H1 (cell line): ENCODE data around the gene PRKD1. TPM values are rescaled to one million over a fixed set of nuclear protein-coding genes. Genes with fewer than 3 reads are reported as not detected.

ENCODE experiments used
- CTCF ChIA-PET: fragments of 300-600 bp; sonication (Branson Sonifier 250); formaldehyde crosslinking; loops from one replicate; lab custom pipeline; 2021; ENCODE audit not compliant: partially characterized antibody; lab: Charles Lee
- POLR2A ChIA-PET: fragments of 300-600 bp; sonication (Branson Sonifier 250); formaldehyde crosslinking; loops from one replicate; lab custom pipeline; 2021; ENCODE audit warnings: inconsistent platforms; ENCODE audit not compliant: partially characterized antibody; lab: Charles Lee
- DNase-seq, 2 experiments: peaks; one replicate each; pipeline versions ENCODE4 v3.0.0 to v3.0.0-alpha.2; 2010 to 2022; ENCODE audit warnings: low spot score in 2 of 2, low read depth in 1 of 2, mixed read lengths in 1 of 2
- FAIRE-seq: peaks from 2 replicates; lab custom pipeline; 2011; peaks lifted over from hg19 to GRCh38; lab: Jason Lieb, UNC
- H2AFZ ChIP-seq: 2 replicates; pipeline ENCODE4 v1.8.1; 2012; ENCODE audit warnings: low read length, inconsistent platforms
- H2AK5ac ChIP-seq: 2 replicates; pipeline ENCODE4 v1.6.1; 2013; ENCODE audit warnings: low read depth, low read length
- H2BK120ac ChIP-seq: replicated peaks from 2 replicates; pipeline ENCODE3; 2013; ENCODE audit warnings: low read depth, low read length, inconsistent platforms
- H2BK12ac ChIP-seq: 2 replicates; pipeline ENCODE4 v1.6.1; 2013; ENCODE audit warnings: low read depth, low read length
- H2BK15ac ChIP-seq: 2 replicates; pipeline ENCODE4 v1.6.1; 2013; ENCODE audit warnings: low read length
- H2BK20ac ChIP-seq: 2 replicates; pipeline ENCODE4 v1.6.1; 2013; ENCODE audit warnings: low read length
- H2BK5ac ChIP-seq: 2 replicates; pipeline ENCODE4 v1.6.1; 2013; ENCODE audit warnings: low read depth, low read length
- H3K14ac ChIP-seq: 2 replicates; pipeline ENCODE4 v1.6.1; 2013; ENCODE audit warnings: inconsistent platforms; ENCODE audit not compliant: insufficient read length
- H3K18ac ChIP-seq: 2 replicates; pipeline ENCODE4 v1.6.1; 2013; ENCODE audit warnings: low read length; ENCODE audit errors: extremely low read depth
- H3K23ac ChIP-seq: 2 replicates; pipeline ENCODE4 v1.6.1; 2013; ENCODE audit warnings: inconsistent platforms; ENCODE audit not compliant: insufficient read length
- H3K23me2 ChIP-seq: 2 replicates; pipeline ENCODE4 v1.6.1; 2013; ENCODE audit warnings: low read depth, low read length
- H3K27ac ChIP-seq: 2 replicates; pipeline ENCODE4 v1.6.1; 2011; ENCODE audit warnings: low read depth, low read length, inconsistent platforms
- H3K27me3 ChIP-seq, 4 experiments: replicated peaks in 1 of 4; 1 replicate in 1 of 4; 2 replicates in 3 of 4; pipeline versions ENCODE4 v1.6.1 to v1.8.1; 2011 to 2013; ENCODE audit warnings: low read length in 3 of 4, mild to moderate bottlenecking in 3 of 4, inconsistent platforms in 2 of 4, mixed read lengths in 2 of 4, moderate library complexity in 1 of 4; ENCODE audit not compliant: control insufficient read depth in 3 of 4, insufficient read depth in 3 of 4; ENCODE audit errors: extremely low read depth in 1 of 4
- H3K36me3 ChIP-seq, 4 experiments: 2 replicates each; pipeline versions ENCODE4 v1.6.1 to v1.8.1; 2011 to 2013; ENCODE audit warnings: mild to moderate bottlenecking in 4 of 4, low read length in 3 of 4, moderate library complexity in 2 of 4, control low read depth in 1 of 4, inconsistent platforms in 1 of 4; ENCODE audit not compliant: insufficient read depth in 4 of 4, control insufficient read depth in 2 of 4
- H3K4ac ChIP-seq: replicated peaks from 2 replicates; pipeline ENCODE3; 2013; ENCODE audit warnings: low read length, low read depth, mixed read lengths, inconsistent platforms; ENCODE audit not compliant: insufficient read length
- H3K4me1 ChIP-seq, 4 experiments: replicated peaks in 1 of 4; 1 replicate in 1 of 4; 2 replicates in 3 of 4; pipeline versions ENCODE4 v1.6.1 to v1.8.1; 2011 to 2013; ENCODE audit warnings: low read length in 3 of 4, inconsistent platforms in 2 of 4, mixed read lengths in 1 of 4; ENCODE audit not compliant: insufficient read depth in 4 of 4, control insufficient read depth in 3 of 4
- H3K4me2 ChIP-seq, 2 experiments: 2 replicates each; pipeline versions ENCODE4 v1.6.1 to v1.8.1; 2011 to 2013; ENCODE audit warnings: low read depth in 2 of 2, low read length in 2 of 2, control low read depth in 1 of 2, inconsistent platforms in 1 of 2, mild to moderate bottlenecking in 1 of 2; ENCODE audit not compliant: insufficient read depth in 1 of 2
- H3K4me3 ChIP-seq, 4 experiments: fragments of 200-600, 300-600 bp in 1 of 4; sonication (generic), shearing (Covaris generic), sonication (Bioruptor Twin) in 1 of 4; 2 replicates each; pipeline versions ENCODE4 v1.5.1 to v1.8.1; 2011 to 2016; ENCODE audit warnings: low read length in 4 of 4, low read depth in 3 of 4, control low read depth in 2 of 4, inconsistent platforms in 2 of 4, mild to moderate bottlenecking in 2 of 4, mixed read lengths in 1 of 4, moderate library complexity in 1 of 4; ENCODE audit not compliant: insufficient read depth in 2 of 4; ENCODE audit errors: extremely low read depth in 1 of 4
- H3K56ac ChIP-seq: replicated peaks from 2 replicates; pipeline ENCODE3; 2013; ENCODE audit warnings: low read depth, mild to moderate bottlenecking, mixed read lengths, low read length, inconsistent platforms; ENCODE audit not compliant: insufficient read length
- H3K79me1 ChIP-seq: 2 replicates; pipeline ENCODE4 v1.6.1; 2013; ENCODE audit warnings: low read depth, low read length, control low read depth
- H3K79me2 ChIP-seq, 2 experiments: 2 replicates each; pipeline versions ENCODE4 v1.6.1 to v1.8.1; 2012 to 2013; ENCODE audit warnings: low read length in 2 of 2, mild to moderate bottlenecking in 2 of 2, inconsistent platforms in 1 of 2; ENCODE audit not compliant: insufficient read depth in 2 of 2, control insufficient read depth in 1 of 2
- H3K9ac ChIP-seq, 4 experiments: replicated peaks in 1 of 4; 1 replicate in 1 of 4; 2 replicates in 3 of 4; pipeline versions ENCODE4 v1.6.1 to v1.8.1; 2011 to 2013; ENCODE audit warnings: low read depth in 3 of 4, low read length in 3 of 4, control low read depth in 2 of 4, mild to moderate bottlenecking in 2 of 4, moderate library complexity in 2 of 4, inconsistent platforms in 1 of 4; ENCODE audit errors: extremely low read depth in 1 of 4
- H3K9me3 ChIP-seq, 2 experiments: 2 replicates each; pipeline versions ENCODE4 v1.6.1 to v1.8.1; 2012 to 2013; ENCODE audit warnings: mild to moderate bottlenecking in 2 of 2, moderate library complexity in 2 of 2, control low read depth in 1 of 2, inconsistent platforms in 1 of 2, low read depth in 1 of 2, low read length in 1 of 2, mixed read lengths in 1 of 2; ENCODE audit not compliant: insufficient read depth in 2 of 2
- H4K20me1 ChIP-seq, 2 experiments: replicated peaks in 1 of 2; 2 replicates each; pipeline versions ENCODE3 to v1.8.1; 2011 to 2013; ENCODE audit warnings: inconsistent platforms in 2 of 2, low read length in 2 of 2, mild to moderate bottlenecking in 1 of 2; ENCODE audit not compliant: insufficient read depth in 2 of 2, control insufficient read depth in 1 of 2
- H4K5ac ChIP-seq: 2 replicates; pipeline ENCODE4 v1.6.1; 2013; ENCODE audit warnings: low read length, low read depth, mixed read lengths, inconsistent platforms; ENCODE audit not compliant: insufficient read length
- H4K8ac ChIP-seq: 2 replicates; pipeline ENCODE4 v1.8.0; 2013; ENCODE audit warnings: mild to moderate bottlenecking, moderate library complexity, low read length, inconsistent platforms; ENCODE audit not compliant: insufficient read depth; ENCODE audit errors: extremely low read depth
- H4K91ac ChIP-seq: replicated peaks from 2 replicates; pipeline ENCODE3; 2013; ENCODE audit warnings: low read length, mixed read lengths, inconsistent platforms; ENCODE audit not compliant: insufficient read length
- FOSL1 ChIP-seq: IDR thresholded peaks from 2 replicates; pipeline ENCODE4 v1.6.1; 2011; ENCODE audit warnings: mild to moderate bottlenecking, low read depth, low read length, moderate library complexity; ENCODE audit not compliant: insufficient read depth
- HDAC2 ChIP-seq, 2 experiments: fragments of 300-600 bp in 1 of 2; sonication (generic) in 1 of 2; IDR thresholded peaks; 2 replicates each; pipeline ENCODE4 v1.6.1; 2011 to 2012; ENCODE audit warnings: low read depth in 2 of 2, low read length in 2 of 2, mild to moderate bottlenecking in 2 of 2, moderate library complexity in 2 of 2, borderline replicate concordance in 1 of 2, inconsistent platforms in 1 of 2
- KDM4A ChIP-seq: IDR thresholded peaks from one replicate; pipeline ENCODE4 v1.7.1; 2012; ENCODE audit warnings: low read depth, mild to moderate bottlenecking, moderate library complexity, low read length, inconsistent platforms; ENCODE audit not compliant: severe bottlenecking
- PHF8 ChIP-seq: fragments of 200-600 bp; sonication (generic); conservative IDR thresholded peaks from 2 replicates; pipeline ENCODE4 v1.7.1; 2012; ENCODE audit warnings: low read depth, mild to moderate bottlenecking, inconsistent platforms, low read length, moderate library complexity
- SIRT6 ChIP-seq: IDR thresholded peaks from one replicate; pipeline ENCODE4 v1.7.1; 2012; ENCODE audit warnings: low read length, inconsistent platforms
- polyA plus RNA-seq, 7 experiments: library from polyadenylated mRNA; depleted of rRNA in 3 of 7; stranded (reverse) in 5 of 7; unstranded in 2 of 7; fragments of >200 nt in 5 of 7; fragments of 200-250 nt in 2 of 7; gene quantifications; 1 replicate in 5 of 7; 2 replicates in 1 of 7; 4 replicates in 1 of 7; pipeline versions ENCODE4 v1.2.1 to v1.2.3, GENCODE V29; 2011 to 2013; ENCODE audit warnings: missing spikeins in 2 of 7, mixed read lengths in 2 of 7
- total RNA-seq: library from RNA; stranded (reverse); fragmentation: NEBNext Ultra II Directional; extraction: Animal tissue kit (Norgen Biotek cat#: 25700); gene quantifications from 2 replicates; pipeline ENCODE4 v1.2.1, GENCODE V29; 2021

The PRKD1 gene
- total and polyA plus RNA-seq, 2 of the 8 experiments (the other 6 are each of a cell fraction or from before 2014, with no cell fraction given) = 3.6 to 6.8 TPM

- Histone ChIP-seq H4K91ac (no peak overlapping the region), H3K4me3 (no peak overlapping the region), H3K79me2 (no peaks in the 10 kb centered on the region), H2AK5ac (no peak overlapping the region), H2BK20ac (no peak overlapping the region), H3K27ac (no peak overlapping the region), H3K9me3 (no peaks in the 10 kb centered on the region), H2AFZ (no peak overlapping the region), H3K79me1 (no peaks in the 10 kb centered on the region), H3K56ac (no peak overlapping the region), H3K4ac (no peak overlapping the region), H2BK5ac (no peak overlapping the region), H3K14ac (no peak overlapping the region), H2BK120ac (no peak overlapping the region), H4K20me1 (no peaks in the 10 kb centered on the region), H3K4me1 (no peaks in the 10 kb centered on the region; a peak in 1 of 7 replicates), H3K36me3 (no peaks in the 10 kb centered on the region), H3K4me2 (no peak overlapping the region), H3K23ac (no peak overlapping the region), H4K8ac (no peak overlapping the region), H3K23me2 (no peaks in the 10 kb centered on the region), H4K5ac (no peak overlapping the region), H2BK12ac (no peak overlapping the region), H3K27me3 (no peaks in the 10 kb centered on the region), H2BK15ac (no peak overlapping the region), H3K18ac (no peak overlapping the region), H3K9ac (no peak overlapping the region)
- no peak for DNase-seq
- ChIA-PET POLR2A (no interaction called here), CTCF (interaction anchor here (0.9 to 1.4 kb wide), 3 partner anchors 21 to 774 kb away, joined by 3 to 5 read pairs (median 4); no protein-coding TSS in a partner anchor)
- FAIRE-seq = no peak
- TF ChIP-seq FOSL1 (no peak), HDAC2 (IDR thresholded peaks at IDR 0.05; ENCODE audit: borderline replicate concordance in 1 of 2, low read depth in 2 of 2, low read length in 2 of 2) (no peak), KDM4A (no peak), SIRT6 (no peak), PHF8 (no peak)
Observed at GRCh38 chr14:29527286-29527685, 400.4 kb downstream of the PRKD1 start.
